NCI-H146 (cell line): ENCODE measurements around the gene TMEM234.

Experiments
- DNase-seq: peaks from one replicate; lab custom pipeline; 2025; lab: John Stamatoyannopoulos, UW

TMEM234 gene

GRCh38 chr1:32199717-32200072, 22.5 kb downstream of the TMEM234 start:
- DNase-seq, result peak; percentile 46

GRCh38 chr1:32199043-32199716, 23.0 kb downstream of the TMEM234 start:
- no peak for DNase-seq

- no peak for DNase-seq
These were observed 23.7 kb downstream of the TMEM234 start for GRCh38 chr1:32198237-32199042.

GRCh38 chr1:32197837-32198236, 24.3 kb downstream of the TMEM234 start:
- no peak for DNase-seq

- no peak for DNase-seq
These were observed 25.1 kb downstream of the TMEM234 start for GRCh38 chr1:32197074-32197473.

- DNase-seq, result no peak
These were observed 26.0 kb downstream of the TMEM234 start for GRCh38 chr1:32195972-32196823.

GRCh38 chr1:32195531-32195930, 26.6 kb downstream of the TMEM234 start:
- DNase-seq, result no peak

GRCh38 chr1:32194984-32195383, 27.2 kb downstream of the TMEM234 start:
- no peak for DNase-seq

GRCh38 chr1:32192220-32192948, 29.8 kb downstream of the TMEM234 start:
- DNase-seq, result no peak

- DNase-seq, result no peak
These were observed 34.3 kb downstream of the TMEM234 start for GRCh38 chr1:32187850-32188249.

- no peak for DNase-seq
These were observed 35.7 kb downstream of the TMEM234 start for GRCh38 chr1:32186491-32186890.

GRCh38 chr1:32186077-32186476, 36.1 kb downstream of the TMEM234 start:
- no peak for DNase-seq

GRCh38 chr1:32184650-32185049, 37.5 kb downstream of the TMEM234 start:
- DNase-seq, result no peak

GRCh38 chr1:32182060-32182459, 40.1 kb downstream of the TMEM234 start:
- DNase-seq, result no peak

GRCh38 chr1:32181563-32181962, 40.6 kb downstream of the TMEM234 start:
- no peak for DNase-seq

- no peak for DNase-seq
These were observed 41.1 kb downstream of the TMEM234 start for GRCh38 chr1:32181065-32181464.

GRCh38 chr1:32180186-32181060, 41.7 kb downstream of the TMEM234 start:
- DNase-seq, result peak; percentile 25

- peak; percentile 88 for DNase-seq
These were observed 42.5 kb downstream of the TMEM234 start, which contains the start of gene TXLNA for GRCh38 chr1:32179443-32180185. TXLNA (plus strand) TSS chr1:32179675; CDS start chr1:32180346, 671 bp downstream.

GRCh38 chr1:32179193-32179442, 43.0 kb downstream of the TMEM234 start:
- no peak for DNase-seq
